Neuronal stem cell (in vitro differentiated cells): Measurements from ENCODE around the gene PCGF2.
A peak's percentile ranks its signal among the peaks of the same experiment; 100 is the strongest.

Experiments used
- DNase-seq: peaks from one replicate; pipeline ENCODE4 v3.0.0-alpha.2; 2013; ENCODE audit warnings: low spot score
- H2AFZ ChIP-seq: one replicate; pipeline ENCODE4 v1.6.1; 2013; ENCODE audit warnings: mild to moderate bottlenecking, low read length, inconsistent platforms
- H2AK5ac ChIP-seq: 2 replicates; pipeline ENCODE4 v1.6.1; 2013; ENCODE audit warnings: low read depth, mild to moderate bottlenecking, inconsistent platforms, low read length, moderate library complexity, mixed read lengths
- H2BK120ac ChIP-seq: 2 replicates; pipeline ENCODE4 v1.6.1; 2013; ENCODE audit warnings: low read depth, mild to moderate bottlenecking, inconsistent platforms, low read length, moderate library complexity, mixed read lengths
- H2BK12ac ChIP-seq: one replicate; pipeline ENCODE4 v1.6.1; 2013; ENCODE audit warnings: low read length, inconsistent platforms
- H2BK15ac ChIP-seq: 2 replicates; pipeline ENCODE4 v1.6.1; 2013; ENCODE audit warnings: mild to moderate bottlenecking, low read length, inconsistent platforms, mixed read lengths
- H2BK5ac ChIP-seq: one replicate; pipeline ENCODE4 v1.6.1; 2013; ENCODE audit warnings: inconsistent platforms, mild to moderate bottlenecking, low read length, moderate library complexity
- H3K14ac ChIP-seq: one replicate; pipeline ENCODE4 v1.6.1; 2013; ENCODE audit warnings: low read length, inconsistent platforms
- H3K18ac ChIP-seq: 2 replicates; pipeline ENCODE4 v1.6.1; 2013; ENCODE audit warnings: low read length, inconsistent platforms
- H3K23ac ChIP-seq: 2 replicates; pipeline ENCODE4 v1.6.1; 2013; ENCODE audit warnings: low read depth, mild to moderate bottlenecking, mixed read lengths, low read length, inconsistent platforms; ENCODE audit not compliant: poor library complexity
- H3K27ac ChIP-seq: replicated peaks from 3 replicates; pipeline ENCODE4 v1.5.1; 2013; ENCODE audit warnings: low read length, inconsistent platforms
- H3K27me3 ChIP-seq, 3 experiments: 2 replicates each; pipeline ENCODE4 v1.6.1; 2013; ENCODE audit warnings: low read length in 3 of 3, mild to moderate bottlenecking in 2 of 3, inconsistent platforms in 1 of 3, low read depth in 1 of 3, mixed read lengths in 1 of 3, moderate library complexity in 1 of 3; ENCODE audit not compliant: control insufficient read depth in 3 of 3, insufficient read depth in 3 of 3
- H3K36me3 ChIP-seq, 2 donors: replicated peaks in 1 of 2; 2 replicates each; pipeline ENCODE4 v1.6.1; 2013; ENCODE audit warnings: low read length in 2 of 2; ENCODE audit not compliant: control insufficient read depth in 2 of 2, insufficient read depth in 2 of 2
- H3K4ac ChIP-seq: 2 replicates; pipeline ENCODE4 v1.6.1; 2013; ENCODE audit warnings: inconsistent platforms, mild to moderate bottlenecking, low read length, moderate library complexity
- H3K4me1 ChIP-seq, 2 donors: 1 replicate in 1 of 2; 2 replicates in 1 of 2; pipeline ENCODE4 v1.6.1; 2013; ENCODE audit warnings: low read length in 2 of 2, low read depth in 1 of 2; ENCODE audit not compliant: control insufficient read depth in 2 of 2, insufficient read depth in 1 of 2
- H3K4me2 ChIP-seq: one replicate; pipeline ENCODE4 v1.6.1; 2013; ENCODE audit warnings: mild to moderate bottlenecking, low read length, inconsistent platforms; ENCODE audit not compliant: insufficient read depth, poor library complexity, severe bottlenecking
- H3K4me3 ChIP-seq, 2 donors: 2 replicates each; pipeline ENCODE4 v1.5.1; 2013; ENCODE audit warnings: low read length in 2 of 2, mild to moderate bottlenecking in 2 of 2, inconsistent platforms in 1 of 2, moderate library complexity in 1 of 2
- H3K79me1 ChIP-seq: one replicate; pipeline ENCODE4 v1.6.1; 2013; ENCODE audit warnings: low read depth, mild to moderate bottlenecking, inconsistent platforms, low read length, moderate library complexity
- H3K9ac ChIP-seq: one replicate; pipeline ENCODE4 v1.6.1; 2013; ENCODE audit warnings: mild to moderate bottlenecking, low read depth, low read length, inconsistent platforms; ENCODE audit not compliant: poor library complexity
- H3K9me3 ChIP-seq, 2 donors: replicated peaks in 1 of 2; 2 replicates each; pipeline versions ENCODE3 to v1.6.1; 2013; ENCODE audit warnings: low read length in 2 of 2, mild to moderate bottlenecking in 2 of 2, inconsistent platforms in 1 of 2, low read depth in 1 of 2, mixed read lengths in 1 of 2, moderate library complexity in 1 of 2; ENCODE audit not compliant: control insufficient read depth in 2 of 2, insufficient read depth in 1 of 2
- H4K8ac ChIP-seq: one replicate; pipeline ENCODE4 v1.6.1; 2013; ENCODE audit warnings: low read depth, mild to moderate bottlenecking, inconsistent platforms, low read length, moderate library complexity
- H4K91ac ChIP-seq: one replicate; pipeline ENCODE4 v1.6.1; 2013; ENCODE audit warnings: low read length, low read depth, mild to moderate bottlenecking, inconsistent platforms; ENCODE audit not compliant: poor library complexity
- WGBS, 2 donors: extraction: QIAGEN DNeasy Blood & Tissue Kit; methylation state at CpG; one replicate each; pipeline ENCODE4 v1.1.7; 2013; ENCODE audit warnings: missing lambda C conversion rate in 2 of 2, mixed read lengths in 1 of 2; ENCODE audit not compliant: insufficient read length in 2 of 2, insufficient replicate concordance in 1 of 2; ENCODE audit errors: extremely low coverage in 2 of 2; 5-methylcytosine and 5-hydroxymethylcytosine counted together

PCGF2 gene

GRCh38 chr17:38716368-38717005 is 31.6 kb downstream of the PCGF2 start:
- Histone ChIP-seq H3K27me3 (peaks cover 0 to 20% (median 2%) of the 10 kb centered on the region in 3 experiments), H3K9me3 (no peaks in the 10 kb centered on the region), H4K8ac (no peak overlapping the region), H3K23ac (no peak overlapping the region), H2AK5ac (no peak overlapping the region), H2BK5ac (no peak overlapping the region), H3K4ac (no peak overlapping the region), H3K27ac (no peak overlapping the region), H3K18ac (no peak overlapping the region), H3K14ac (no peak overlapping the region), H3K4me3 (no peak overlapping the region), H3K4me2 (no peak overlapping the region), H4K91ac (no peak overlapping the region), H2AFZ (no peak overlapping the region), H3K79me1 (no peaks in the 10 kb centered on the region), H3K36me3 (peaks cover 10 to 96% of the 10 kb centered on the region in 2 donors), H2BK120ac (no peak overlapping the region), H2BK12ac (no peak overlapping the region), H3K9ac (no peak overlapping the region), H3K4me1 (peaks cover 0 to 14% of the 10 kb centered on the region in 2 donors), H2BK15ac (no peak overlapping the region)
- WGBS, 2 donors = no CpG with 5 or more reads among the region's 18 CpGs
- DNase-seq = no peak

- H3K27ac ChIP-seq = no peak overlapping the region
- H3K9ac ChIP-seq = no peak overlapping the region
- peaks cover 0 to 12% of the 10 kb centered on the region in 2 donors for H3K4me1 ChIP-seq
- no peak overlapping the region for H2AK5ac ChIP-seq
- no peak overlapping the region for H3K18ac ChIP-seq
- no peak overlapping the region for H2BK12ac ChIP-seq
- H3K23ac ChIP-seq = no peak overlapping the region
- no peak overlapping the region for H3K4ac ChIP-seq
- H3K14ac ChIP-seq = no peak overlapping the region
- H4K91ac ChIP-seq = no peak overlapping the region
- H3K4me2 ChIP-seq = no peak overlapping the region
- H3K9me3 ChIP-seq = no peaks in the 10 kb centered on the region
- H3K79me1 ChIP-seq = no peaks in the 10 kb centered on the region
- H2BK120ac ChIP-seq = no peak overlapping the region
- H2BK5ac ChIP-seq = no peak overlapping the region
- H4K8ac ChIP-seq = no peak overlapping the region
- WGBS, 2 donors = no CpG with 5 or more reads among the region's 9 CpGs
- H2AFZ ChIP-seq = no peak overlapping the region
- no peak overlapping the region for H3K4me3 ChIP-seq
- no peak for DNase-seq
- H3K27me3 ChIP-seq = peaks cover 0 to 12% (median 0%) of the 10 kb centered on the region in 3 experiments
- peaks cover 8 to 92% of the 10 kb centered on the region in 2 donors for H3K36me3 ChIP-seq
- no peak overlapping the region for H2BK15ac ChIP-seq
Observed at GRCh38 chr17:38715216-38715943, 32.8 kb downstream of the PCGF2 start.

- peaks cover 0 to 3% of the 10 kb centered on the region in 2 donors for H3K4me1 ChIP-seq
- H3K36me3 ChIP-seq = peaks cover 11 to 91% of the 10 kb centered on the region in 2 donors
- H3K18ac ChIP-seq = no peak overlapping the region
- WGBS, 2 donors = no CpG with 5 or more reads among the region's 11 CpGs
- H3K27me3 ChIP-seq = no peaks in the 10 kb centered on the region
- no peaks in the 10 kb centered on the region for H3K9me3 ChIP-seq
- H2AFZ ChIP-seq = no peak overlapping the region
- H4K91ac ChIP-seq = no peak overlapping the region
- no peak overlapping the region for H3K23ac ChIP-seq
- H4K8ac ChIP-seq = no peak overlapping the region
- no peak overlapping the region for H2BK120ac ChIP-seq
- no peak overlapping the region for H2BK15ac ChIP-seq
- no peaks in the 10 kb centered on the region for H3K79me1 ChIP-seq
- H3K9ac ChIP-seq = peak overlapping the region; percentile 15
- H3K4me2 ChIP-seq = no peak overlapping the region
- no peak overlapping the region for H2BK12ac ChIP-seq
- no peak overlapping the region for H3K14ac ChIP-seq
- no peak for DNase-seq
- H2AK5ac ChIP-seq = no peak overlapping the region
- H3K27ac ChIP-seq = no peak overlapping the region
- H2BK5ac ChIP-seq = no peak overlapping the region
- H3K4me3 ChIP-seq = no peak overlapping the region
- H3K4ac ChIP-seq = no peak overlapping the region
Observed at GRCh38 chr17:38713456-38714075, 34.6 kb downstream of the PCGF2 start.

GRCh38 chr17:38712593-38712992 is 35.5 kb downstream of the PCGF2 start:
- H3K9me3 ChIP-seq = no peaks in the 10 kb centered on the region
- no peak overlapping the region for H3K18ac ChIP-seq
- H3K36me3 ChIP-seq = peaks cover 11 to 91% of the 10 kb centered on the region in 2 donors
- no CpG with 5 or more reads among the region's 10 CpGs for WGBS, 2 donors
- no peaks in the 10 kb centered on the region for H3K79me1 ChIP-seq
- no peak overlapping the region for H4K91ac ChIP-seq
- no peak overlapping the region for H2BK120ac ChIP-seq
- H3K14ac ChIP-seq = no peak overlapping the region
- H2BK5ac ChIP-seq = no peak overlapping the region
- H3K4me1 ChIP-seq = peaks cover 0 to 2% of the 10 kb centered on the region in 2 donors
- H3K4me3 ChIP-seq = no peak overlapping the region
- no peaks in the 10 kb centered on the region for H3K27me3 ChIP-seq
- no peak overlapping the region for H2BK15ac ChIP-seq
- no peak overlapping the region for H2BK12ac ChIP-seq
- DNase-seq = no peak
- peak overlapping the region; percentile 54 for H3K9ac ChIP-seq
- no peak overlapping the region for H3K4ac ChIP-seq
- H2AK5ac ChIP-seq = no peak overlapping the region
- H3K23ac ChIP-seq = no peak overlapping the region
- H3K4me2 ChIP-seq = no peak overlapping the region
- H3K27ac ChIP-seq = no peak overlapping the region
- H4K8ac ChIP-seq = no peak overlapping the region
- no peak overlapping the region for H2AFZ ChIP-seq
